CD4-positive, CD25-positive, alpha-beta regulatory T cell (primary cell): Measurements from ENCODE around the gene PHACTR1. TPM values are rescaled to one million over a fixed set of nuclear protein-coding genes. Genes with fewer than 3 reads are reported as not detected.
"Not testable (repeated sequence)": the region's sequence is repeated elsewhere in the genome, so short reads cannot be mapped to it uniquely, and the experiment has no call there.

Experiments
- ATAC-seq, 2 donors: fragments of 150-1000 bp; cut with Tn5 transposase; one replicate each; pipeline ENCODE4 v1.10.0; 2021; ENCODE audit warnings: low read depth in 2 of 2, moderate number of reproducible peaks in 2 of 2, moderate library complexity in 1 of 2
- DNase-seq, 3 donors: peaks; one replicate each; pipeline versions ENCODE4 v3.0.0 to v3.0.0-alpha.2; 2012 to 2022; ENCODE audit warnings: mixed read lengths in 1 of 3
- H3K27ac ChIP-seq: one replicate; pipeline ENCODE4 v1.7.0; 2013; ENCODE audit warnings: mild to moderate bottlenecking, low read length; ENCODE audit not compliant: insufficient read depth, poor library complexity, severe bottlenecking
- H3K27me3 ChIP-seq: one replicate; pipeline ENCODE4 v1.7.0; 2013; ENCODE audit warnings: low read length; ENCODE audit not compliant: control insufficient read depth, insufficient read depth
- H3K36me3 ChIP-seq: one replicate; pipeline ENCODE4 v1.7.0; 2013; ENCODE audit warnings: mild to moderate bottlenecking, low read length, moderate library complexity; ENCODE audit not compliant: control insufficient read depth, insufficient read depth
- H3K4me1 ChIP-seq: 2 replicates; pipeline ENCODE4 v1.7.0; 2013; ENCODE audit warnings: mild to moderate bottlenecking, low read length; ENCODE audit not compliant: insufficient read depth, control insufficient read depth, poor library complexity, severe bottlenecking
- H3K4me3 ChIP-seq: one replicate; pipeline ENCODE4 v1.7.0; 2013; ENCODE audit warnings: low read depth, mild to moderate bottlenecking, low read length, moderate library complexity
- H3K9me3 ChIP-seq, 2 experiments: 1 replicate in 1 of 2; 2 replicates in 1 of 2; pipeline ENCODE4 v1.7.0; 2013; ENCODE audit warnings: low read length in 2 of 2, mild to moderate bottlenecking in 1 of 2, moderate library complexity in 1 of 2; ENCODE audit not compliant: control insufficient read depth in 2 of 2
- H3K27ac Mint-ChIP-seq, 3 donors: one replicate each; pipeline ENCODE4 v1.8.0; 2020 to 2022; ENCODE audit warnings: mild to moderate bottlenecking in 3 of 3, mixed read lengths in 3 of 3, moderate library complexity in 2 of 3
- H3K27me3 Mint-ChIP-seq: one replicate; pipeline ENCODE4 v1.8.0; 2022; ENCODE audit warnings: mild to moderate bottlenecking, mixed read lengths
- H3K36me3 Mint-ChIP-seq: one replicate; pipeline ENCODE4 v1.8.0; 2020; ENCODE audit warnings: mixed read lengths
- H3K4me1 Mint-ChIP-seq, 4 donors: one replicate each; pipeline ENCODE4 v1.8.0; 2020 to 2022; ENCODE audit warnings: mixed read lengths in 4 of 4, mild to moderate bottlenecking in 1 of 4
- H3K4me3 Mint-ChIP-seq, 4 donors: one replicate each; pipeline ENCODE4 v1.8.0; 2020 to 2022; ENCODE audit warnings: mild to moderate bottlenecking in 4 of 4, mixed read lengths in 4 of 4, moderate library complexity in 3 of 4
- H3K9me3 Mint-ChIP-seq, 7 donors: one replicate each; pipeline ENCODE4 v1.8.0; 2020 to 2022; ENCODE audit warnings: mixed read lengths in 7 of 7, mild to moderate bottlenecking in 3 of 7, moderate library complexity in 2 of 7
- polyA plus RNA-seq, 4 donors: library from polyadenylated mRNA; unstranded; fragments of 300-500 nt; fragmentation: Illumina TruSeq; gene quantifications; one replicate each; pipeline ENCODE4 v1.2.3, GENCODE V29; 2021
- total RNA-seq: library from RNA; stranded (reverse); gene quantifications from one replicate; pipeline ENCODE4 v1.2.3, GENCODE V29; 2022

The PHACTR1 gene
- total and polyA plus RNA-seq, 5 donors from 2014 or later: 0.28 to 1.6 (median 0.38) TPM

DNA sequence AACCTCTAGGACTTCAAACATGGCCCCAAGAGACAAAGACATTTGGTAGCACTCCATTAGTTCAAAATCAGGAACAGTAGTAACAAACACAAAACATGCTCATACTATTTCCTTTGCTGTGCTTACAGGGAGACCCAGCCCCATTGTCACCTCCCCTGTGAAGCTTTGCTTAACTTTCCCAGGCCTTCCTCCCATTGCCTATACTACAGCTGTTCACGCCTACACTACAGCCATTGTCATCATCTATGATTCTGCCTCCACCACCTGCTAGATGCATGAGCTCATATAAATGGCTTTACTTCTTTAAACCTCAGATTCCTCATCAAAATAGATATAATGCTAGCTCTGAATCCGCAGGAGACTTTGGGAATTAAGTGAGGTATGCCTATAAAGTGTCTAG lies 8.7 kb downstream of the PHACTR1 start:
- no peaks in the 10 kb centered on the region for H3K9me3 ChIP-seq
- Mint-ChIP-seq H3K9me3 (peaks cover 0 to 2% (median 0%) of the 10 kb centered on the region in 7 donors), H3K36me3 (no peaks in the 10 kb centered on the region), H3K4me1 (no peaks in the 10 kb centered on the region), H3K27me3 (no peaks in the 10 kb centered on the region), H3K27ac (no peak overlapping the region), H3K4me3 (no peak overlapping the region)
- no peak for ATAC-seq
- H3K27ac ChIP-seq: no peak overlapping the region
- no peak overlapping the region for H3K4me3 ChIP-seq
- H3K27me3 ChIP-seq: no peaks in the 10 kb centered on the region
- no peaks in the 10 kb centered on the region for H3K4me1 ChIP-seq
- no peaks in the 10 kb centered on the region for H3K36me3 ChIP-seq
- no peak for DNase-seq

DNA sequence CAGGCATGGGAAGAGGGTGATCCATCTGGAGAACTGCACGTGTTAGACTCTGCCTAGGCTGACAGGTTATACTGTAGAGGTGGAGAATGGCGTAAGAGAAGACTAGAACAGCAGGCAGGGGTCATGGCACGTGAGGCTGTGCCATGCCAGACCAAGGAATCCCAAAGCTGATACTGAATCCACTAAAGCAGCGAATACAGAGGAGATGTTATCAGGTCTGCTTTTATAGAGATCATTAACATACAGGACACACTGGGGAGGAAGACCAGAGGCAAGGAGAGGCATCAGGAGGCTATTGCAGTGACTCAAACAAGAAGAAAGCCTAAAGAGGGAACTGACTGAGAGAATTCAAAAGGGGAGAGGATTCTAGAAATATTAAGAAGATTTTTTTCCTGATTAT lies 12.9 kb downstream of the PHACTR1 start:
- no peaks in the 10 kb centered on the region for H3K4me1 ChIP-seq
- H3K4me1 Mint-ChIP-seq: no peaks in the 10 kb centered on the region
- DNase-seq (no peak), ATAC-seq (no peak)
- no peak overlapping the region for H3K27ac ChIP-seq
- H3K27ac Mint-ChIP-seq: no peak overlapping the region
- no peaks in the 10 kb centered on the region for H3K27me3 ChIP-seq
- no peaks in the 10 kb centered on the region for H3K27me3 Mint-ChIP-seq
- H3K36me3 Mint-ChIP-seq: no peaks in the 10 kb centered on the region
- no peaks in the 10 kb centered on the region for H3K36me3 ChIP-seq
- H3K4me3 Mint-ChIP-seq: no peak overlapping the region
- no peaks in the 10 kb centered on the region for H3K9me3 ChIP-seq
- H3K4me3 ChIP-seq: no peak overlapping the region
- peaks cover 0 to 2% (median 0%) of the 10 kb centered on the region in 7 donors for H3K9me3 Mint-ChIP-seq

DNA sequence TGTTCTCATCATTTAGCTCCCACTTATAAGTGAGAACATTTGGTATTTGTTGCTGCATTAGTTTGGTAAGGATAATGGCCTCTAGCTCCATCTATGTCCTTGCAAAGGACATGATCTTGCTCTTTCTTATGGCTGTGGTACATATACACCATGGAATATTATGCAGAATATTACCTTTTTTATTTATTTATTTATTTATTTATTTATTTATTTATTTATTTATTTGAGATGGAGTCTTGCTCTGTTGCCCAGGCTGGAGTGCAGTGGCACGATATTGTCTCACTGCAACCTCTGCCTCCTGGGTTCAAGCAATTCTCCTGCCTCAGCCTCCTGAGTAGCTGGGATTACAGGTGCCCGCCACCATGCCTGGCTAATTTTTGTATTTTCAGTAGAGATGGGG lies 14.2 kb downstream of the PHACTR1 start:
- H3K9me3 ChIP-seq, H3K27me3 Mint-ChIP-seq, H3K9me3 Mint-ChIP-seq, DNase-seq, H3K36me3 Mint-ChIP-seq, H3K4me1 ChIP-seq, H3K27ac Mint-ChIP-seq, H3K36me3 ChIP-seq, ATAC-seq, H3K4me1 Mint-ChIP-seq, H3K4me3 ChIP-seq, H3K4me3 Mint-ChIP-seq, H3K27ac ChIP-seq, H3K27me3 ChIP-seq: not testable (repeated sequence)

DNA sequence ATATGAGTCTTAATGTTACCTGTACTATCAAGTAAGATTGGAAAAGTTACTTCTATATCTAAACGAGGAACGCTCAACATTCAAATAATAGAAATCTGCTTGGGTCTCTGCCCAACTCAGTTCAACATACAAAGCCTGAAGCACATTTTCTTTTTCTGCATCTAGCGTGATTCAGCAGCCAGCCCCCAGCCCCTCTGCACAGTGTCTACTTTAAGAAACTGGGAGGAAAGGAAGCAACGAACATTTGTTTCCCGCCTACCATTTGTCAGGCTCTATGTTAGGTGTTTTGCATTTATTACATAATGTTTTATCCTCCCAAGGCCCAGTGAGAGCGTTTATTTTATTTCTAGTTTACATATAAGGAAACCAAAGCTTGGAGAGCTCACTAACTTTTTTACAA lies 17.3 kb downstream of the PHACTR1 start:
- Histone ChIP-seq H3K27me3 (no peaks in the 10 kb centered on the region), H3K9me3 (no peaks in the 10 kb centered on the region), H3K4me1 (no peaks in the 10 kb centered on the region), H3K36me3 (no peaks in the 10 kb centered on the region), H3K4me3 (no peak overlapping the region), H3K27ac (no peak overlapping the region)
- Mint-ChIP-seq H3K9me3 (peaks cover 0 to 2% (median 0%) of the 10 kb centered on the region in 7 donors), H3K27me3 (no peaks in the 10 kb centered on the region), H3K4me1 (no peaks in the 10 kb centered on the region), H3K36me3 (no peaks in the 10 kb centered on the region), H3K27ac (no peak overlapping the region), H3K4me3 (no peak overlapping the region)
- ATAC-seq (no peak), DNase-seq (no peak)

DNA sequence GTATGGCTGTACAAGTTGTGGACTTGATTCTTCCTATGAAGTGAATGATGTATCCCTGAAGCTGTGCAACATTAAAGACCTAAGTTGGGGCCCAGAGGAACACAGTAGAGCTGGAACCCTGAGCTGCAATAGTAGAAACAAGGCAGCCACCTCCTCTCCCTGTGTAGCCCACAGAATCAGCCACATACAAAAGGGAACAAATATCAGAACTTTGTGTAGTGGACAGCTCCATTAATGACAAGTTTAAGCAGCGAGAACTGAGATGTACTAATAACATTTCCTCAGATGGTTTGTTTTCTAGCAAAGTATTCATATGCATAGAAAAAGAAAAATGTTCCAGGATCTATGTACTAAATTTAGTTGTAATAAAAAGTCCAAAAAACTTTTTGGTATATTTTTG lies 19.2 kb downstream of the PHACTR1 start:
- no peaks in the 10 kb centered on the region for H3K27me3 Mint-ChIP-seq
- H3K36me3 ChIP-seq: no peaks in the 10 kb centered on the region
- no peak overlapping the region for H3K27ac Mint-ChIP-seq
- DNase-seq: no peak
- no peaks in the 10 kb centered on the region for H3K9me3 ChIP-seq
- no peaks in the 10 kb centered on the region for H3K4me1 ChIP-seq
- H3K4me3 Mint-ChIP-seq: no peak overlapping the region
- no peaks in the 10 kb centered on the region for H3K9me3 Mint-ChIP-seq
- H3K4me1 Mint-ChIP-seq: no peaks in the 10 kb centered on the region
- H3K27me3 ChIP-seq: no peaks in the 10 kb centered on the region
- no peak for ATAC-seq
- H3K36me3 Mint-ChIP-seq: no peaks in the 10 kb centered on the region
- no peak overlapping the region for H3K4me3 ChIP-seq
- no peak overlapping the region for H3K27ac ChIP-seq

DNA sequence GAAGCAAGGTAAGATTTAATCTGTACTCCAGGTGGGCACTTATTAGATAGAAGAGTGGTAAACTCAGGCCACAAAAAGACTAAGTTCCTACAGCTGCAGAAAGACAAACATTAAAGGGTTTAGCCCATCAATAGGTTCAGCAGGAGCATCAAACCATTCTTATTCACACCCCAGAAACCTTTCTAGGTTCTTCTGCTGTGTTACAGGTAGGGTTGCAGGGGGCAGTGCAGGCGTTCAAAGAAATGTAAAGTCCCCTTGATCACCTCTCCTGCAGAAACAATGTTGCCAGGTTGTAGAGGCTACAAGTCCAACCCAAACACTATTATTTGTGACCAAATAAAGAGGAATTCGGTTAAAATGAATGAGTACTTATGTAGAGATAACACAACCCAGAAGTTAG lies 31.8 kb downstream of the PHACTR1 start:
- H3K27me3 Mint-ChIP-seq: peaks cover 32% of the 10 kb centered on the region
- H3K36me3 ChIP-seq: no peaks in the 10 kb centered on the region
- ATAC-seq: no peak

DNA sequence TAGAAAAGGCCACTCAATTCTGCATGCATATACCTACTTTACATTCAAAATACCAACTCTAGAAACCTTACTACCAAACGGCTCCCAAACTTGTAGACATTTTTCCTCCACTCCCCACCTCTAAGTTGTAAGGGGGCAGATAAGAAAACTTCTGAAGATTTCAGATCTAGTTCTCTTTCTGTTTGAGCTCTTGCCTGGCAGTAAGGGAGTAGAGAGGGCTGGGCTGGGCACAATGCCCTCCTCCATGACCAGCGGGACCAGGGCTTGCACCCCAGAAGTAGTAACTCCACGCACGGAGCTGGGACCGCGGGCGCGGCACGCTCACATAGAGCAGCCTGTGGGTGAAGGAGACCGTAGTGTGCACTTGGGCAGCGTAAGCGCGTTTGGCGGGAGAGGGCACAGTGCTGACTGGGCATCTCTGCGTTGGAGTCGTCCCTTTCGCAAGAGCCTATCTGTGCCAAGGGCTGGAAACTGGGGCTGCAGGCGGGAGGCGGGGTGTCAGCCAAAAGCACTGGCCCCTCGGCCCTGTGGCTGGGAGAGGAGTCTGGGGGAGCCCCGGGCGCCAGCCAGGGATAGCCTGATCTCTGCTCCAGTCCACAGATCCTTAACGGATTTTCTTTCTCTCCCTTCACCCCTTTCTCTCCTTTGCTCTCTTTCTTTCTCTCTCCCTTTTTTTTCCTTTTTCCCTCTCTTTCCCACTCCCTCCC lies 32.4 kb downstream of the PHACTR1 start:
- DNase-seq (no peak), ATAC-seq (no peak)

More for the DNA sequence above, 31.8 kb downstream of the PHACTR1 start:
- no peak overlapping the region for H3K4me3 Mint-ChIP-seq
- no peaks in the 10 kb centered on the region for H3K36me3 Mint-ChIP-seq
- H3K9me3 Mint-ChIP-seq: peaks cover 0 to 14% (median 5%) of the 10 kb centered on the region in 7 donors
- no peak for DNase-seq
- H3K4me1 ChIP-seq: no peaks in the 10 kb centered on the region
- no peaks in the 10 kb centered on the region for H3K9me3 ChIP-seq
- H3K27ac Mint-ChIP-seq: peak overlapping the region in 1 of 3 donors; percentile 41
- peaks cover 0 to 8% (median 0%) of the 10 kb centered on the region in 4 donors for H3K4me1 Mint-ChIP-seq
- H3K27me3 ChIP-seq: peaks cover 4% of the 10 kb centered on the region
- H3K4me3 ChIP-seq: no peak overlapping the region
- no peak overlapping the region for H3K27ac ChIP-seq

More for the DNA sequence above, 32.4 kb downstream of the PHACTR1 start:
- peaks cover 0 to 14% (median 5%) of the 10 kb centered on the region in 7 donors for H3K9me3 Mint-ChIP-seq
- peaks cover 31% of the 10 kb centered on the region for H3K27me3 Mint-ChIP-seq
- no peaks in the 10 kb centered on the region for H3K36me3 ChIP-seq
- H3K9me3 ChIP-seq: no peaks in the 10 kb centered on the region
- H3K4me1 ChIP-seq: no peaks in the 10 kb centered on the region
- peaks cover 4% of the 10 kb centered on the region for H3K27me3 ChIP-seq
- H3K4me3 Mint-ChIP-seq: no peak overlapping the region
- no peak overlapping the region for H3K27ac ChIP-seq
- H3K27ac Mint-ChIP-seq: peak overlapping the region in 1 of 3 donors; percentile 41
- H3K4me1 Mint-ChIP-seq: peaks cover 0 to 8% (median 0%) of the 10 kb centered on the region in 4 donors
- H3K4me3 ChIP-seq: no peak overlapping the region
- H3K36me3 Mint-ChIP-seq: no peaks in the 10 kb centered on the region
